HG02840 (cell line): ENCODE measurements around the gene CIPC.

Experiments
- ATAC-seq: cut with Tn5 transposase; IDR thresholded peaks from one replicate; pipeline ENCODE4 v1.9.1; 2021; ENCODE audit warnings: mild to moderate bottlenecking, moderate library complexity, moderate number of reproducible peaks; ENCODE audit not compliant: unreplicated experiment, low FRiP score

Gene CIPC

GRCh38 chr14:77123381-77124325, 25.6 kb downstream of the CIPC start:
- ATAC-seq: no peak

GRCh38 chr14:77124345-77125280, 26.6 kb downstream of the CIPC start:
- no peak for ATAC-seq

GRCh38 chr14:77125281-77125801, 27.3 kb downstream of the CIPC start:
- no peak for ATAC-seq

GRCh38 chr14:77125823-77126325, 27.8 kb downstream of the CIPC start:
- no peak for ATAC-seq

- ATAC-seq: no peak
Observed at GRCh38 chr14:77126461-77126990, 28.5 kb downstream of the CIPC start.

- ATAC-seq: no peak
Observed at GRCh38 chr14:77128414-77128891, 30.4 kb downstream of the CIPC start.

- no peak for ATAC-seq
Observed at GRCh38 chr14:77130386-77130785, 32.3 kb downstream of the CIPC start.

GRCh38 chr14:77131206-77131605, 33.1 kb downstream of the CIPC start:
- ATAC-seq: no peak

GRCh38 chr14:77131871-77132486, 33.9 kb downstream of the CIPC start:
- ATAC-seq: no peak

GRCh38 chr14:77133720-77134338, 35.8 kb downstream of the CIPC start:
- no peak for ATAC-seq

GRCh38 chr14:77139022-77139421, 41.0 kb downstream of the CIPC start:
- ATAC-seq: no peak

GRCh38 chr14:77139540-77140358, 41.7 kb downstream of the CIPC start:
- no peak for ATAC-seq

- no peak for ATAC-seq
Observed at GRCh38 chr14:77140359-77141213, 42.5 kb downstream of the CIPC start.

- ATAC-seq: no peak
Observed at GRCh38 chr14:77141214-77142004, 43.4 kb downstream of the CIPC start, which contains the start of gene ZDHHC22. Gene ZDHHC22 (minus strand): TSS chr14:77141791. CDS start chr14:77139738, 2,053 bp downstream.

GRCh38 chr14:77142005-77142800, 44.1 kb downstream of the CIPC start:
- no peak for ATAC-seq

- ATAC-seq: no peak
Observed at GRCh38 chr14:77143071-77143470, 45.0 kb downstream of the CIPC start.
